ENCODE data around the gene SERPINB6.
A peak's percentile ranks its signal among the peaks of the same experiment; 100 is the strongest.
"Not testable (repeated sequence)": the region's sequence is repeated elsewhere in the genome, so short reads cannot be mapped to it uniquely, and the experiment has no call there.

The SERPINB6 gene

GRCh38 chr6:2971420-2972218 is at the start of gene SERPINB6:
TSS of gene SERPINB6 (minus strand) at chr6:2971567. CDS start at chr6:2959332, 12,235 bp downstream.
- peak; percentile 86 for DNase-seq

- no peak for DNase-seq
These were observed 48.5 kb upstream of the SERPINB6 start for GRCh38 chr6:3019749-3020320.

GRCh38 chr6:3019065-3019464 is 47.7 kb upstream of the SERPINB6 start:
- DNase-seq = no peak

GRCh38 chr6:3017304-3017703 is 45.9 kb upstream of the SERPINB6 start:
- DNase-seq = no peak

- no peak for DNase-seq
These were observed 45.3 kb upstream of the SERPINB6 start for GRCh38 chr6:3016473-3017280.

GRCh38 chr6:3015144-3015543 is 43.8 kb upstream of the SERPINB6 start:
- DNase-seq = no peak

- DNase-seq = no peak
These were observed 43.3 kb upstream of the SERPINB6 start for GRCh38 chr6:3014675-3015066.

GRCh38 chr6:3013901-3014674 is 42.7 kb upstream of the SERPINB6 start:
- DNase-seq = no peak

GRCh38 chr6:3013486-3013885 is 42.1 kb upstream of the SERPINB6 start:
- no peak for DNase-seq

GRCh38 chr6:3011592-3011991 is 40.2 kb upstream of the SERPINB6 start:
- no peak for DNase-seq

GRCh38 chr6:3011158-3011557 is 39.8 kb upstream of the SERPINB6 start:
- DNase-seq = no peak

- DNase-seq = no peak
These were observed 38.6 kb upstream of the SERPINB6 start for GRCh38 chr6:3009930-3010329.

- DNase-seq = not testable (repeated sequence)
These were observed 37.4 kb upstream of the SERPINB6 start for GRCh38 chr6:3008712-3009265.

GRCh38 chr6:3007571-3007970 is 36.2 kb upstream of the SERPINB6 start:
- DNase-seq = no peak

GRCh38 chr6:3006476-3006875 is 35.1 kb upstream of the SERPINB6 start:
- no peak for DNase-seq

- DNase-seq = no peak
These were observed 34.5 kb upstream of the SERPINB6 start for GRCh38 chr6:3005874-3006273.

GRCh38 chr6:3005077-3005476 is 33.7 kb upstream of the SERPINB6 start:
- no peak for DNase-seq

- DNase-seq = not testable (repeated sequence)
These were observed 31.9 kb upstream of the SERPINB6 start for GRCh38 chr6:3003226-3003625.

- no peak for DNase-seq
These were observed 30.5 kb upstream of the SERPINB6 start for GRCh38 chr6:3001773-3002293.

GRCh38 chr6:3001146-3001772 is 29.9 kb upstream of the SERPINB6 start:
- no peak for DNase-seq

- peak; percentile 94 for DNase-seq
These were observed 28.5 kb upstream of the SERPINB6 start, which contains the start of gene NQO2 for GRCh38 chr6:2999618-3000557. TSS of gene NQO2 (plus strand) at chr6:2999894. CDS start at chr6:3006553, 6,659 bp downstream.

Data from right forelimb (tissue), 1 donor.